HAP-1 (cell line): ENCODE measurements around the gene GPNMB.

ENCODE experiments used
- DNase-seq, 2 experiments: peaks; one replicate each; pipeline ENCODE4 v3.0.0-alpha.2; 2016 to 2020; ENCODE audit warnings: low spot score in 2 of 2
- H3K27me3 ChIP-seq: fragments of 250-450 bp; sonication (Bioruptor Pico); 2 replicates; pipeline ENCODE4 v1.5.1; 2020; ENCODE audit warnings: low read depth, mild to moderate bottlenecking, moderate library complexity
- H3K36me3 ChIP-seq: fragments of 250-450 bp; sonication (Bioruptor Pico); replicated peaks from 2 replicates; pipeline ENCODE4 v1.5.1; 2020; ENCODE audit warnings: mild to moderate bottlenecking
- H3K4me1 ChIP-seq: fragments of 250-450 bp; sonication (Bioruptor Pico); 2 replicates; pipeline ENCODE4 v1.5.1; 2020; ENCODE audit warnings: mild to moderate bottlenecking
- H3K4me3 ChIP-seq: fragments of 250-450 bp; sonication (Bioruptor Pico); 2 replicates; pipeline ENCODE4 v1.5.1; 2020; ENCODE audit warnings: mild to moderate bottlenecking, moderate library complexity
- H3K9me3 ChIP-seq: fragments of 250-450 bp; sonication (Bioruptor Pico); 2 replicates; pipeline ENCODE4 v1.5.1; 2020; ENCODE audit warnings: mild to moderate bottlenecking, moderate library complexity
- in situ Hi-C: fragments of 300-500 bp; cut with MboI; formaldehyde crosslinking; loops from 3 replicates; pipeline ENCODE4 v1.14.3; 2020; ENCODE audit warnings: low sequenced_read_pairs, inconsistent platforms, mixed read lengths

Gene GPNMB

GRCh38 chr7:23239698-23240097, 6.9 kb upstream of the GPNMB start:
- Histone ChIP-seq H3K9me3 (no peaks in the 10 kb centered on the region), H3K4me3 (no peak overlapping the region), H3K27me3 (no peaks in the 10 kb centered on the region), H3K36me3 (no peaks in the 10 kb centered on the region), H3K4me1 (no peaks in the 10 kb centered on the region)
- no peak for DNase-seq
- in situ Hi-C loops, result no loop called here

DNA sequence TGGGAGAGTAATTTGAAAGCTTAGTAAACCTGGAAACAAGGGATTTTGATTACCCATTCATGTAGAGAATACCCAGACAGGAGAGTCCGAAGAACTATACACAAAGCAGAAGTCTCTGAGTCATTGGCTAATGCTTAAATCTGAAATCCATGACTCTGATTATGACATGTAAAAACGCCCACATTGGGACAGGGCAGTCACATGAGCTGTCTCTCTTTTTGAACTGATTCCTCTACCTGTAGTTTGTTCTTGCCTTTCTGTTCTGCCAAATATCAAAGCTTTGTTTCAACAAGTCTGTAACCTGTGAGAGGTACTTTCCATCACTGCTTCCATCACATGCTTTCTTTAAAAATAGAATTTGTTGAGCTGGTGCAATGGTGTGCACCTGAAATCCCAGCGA, 4.3 kb upstream of the GPNMB start:
- no peaks in the 10 kb centered on the region for H3K4me1 ChIP-seq
- DNase-seq, result no peak
- no peaks in the 10 kb centered on the region for H3K9me3 ChIP-seq

DNA sequence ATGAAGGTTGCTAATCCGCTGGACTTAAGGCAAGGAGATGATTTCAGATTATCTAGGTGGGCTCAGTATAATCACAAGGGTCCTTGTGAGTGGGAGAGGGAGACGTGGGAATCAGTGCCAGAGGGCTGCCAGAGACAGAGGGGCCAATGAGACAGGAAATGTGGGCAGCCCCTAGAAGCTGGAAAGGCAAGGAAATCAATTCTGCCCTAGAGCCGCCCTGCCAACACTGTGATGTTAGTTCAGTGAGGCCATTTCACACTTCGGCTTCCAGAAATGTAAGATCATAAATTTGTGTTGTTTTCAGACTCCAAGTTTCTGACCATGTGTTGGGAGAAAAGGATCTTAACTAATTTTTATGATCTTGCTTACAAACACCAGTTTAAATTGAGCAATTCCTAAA, 3.6 kb upstream of the GPNMB start:
- in situ Hi-C loops, result no loop called here
- Histone ChIP-seq H3K36me3 (no peaks in the 10 kb centered on the region), H3K9me3 (no peaks in the 10 kb centered on the region), H3K4me3 (no peak overlapping the region), H3K27me3 (no peaks in the 10 kb centered on the region), H3K4me1 (no peaks in the 10 kb centered on the region)
- DNase-seq, result no peak

More for the DNA sequence above, 4.3 kb upstream of the GPNMB start:
- in situ Hi-C loops, result no loop called here
- Histone ChIP-seq H3K4me3 (no peak overlapping the region), H3K27me3 (no peaks in the 10 kb centered on the region), H3K36me3 (no peaks in the 10 kb centered on the region)

DNA sequence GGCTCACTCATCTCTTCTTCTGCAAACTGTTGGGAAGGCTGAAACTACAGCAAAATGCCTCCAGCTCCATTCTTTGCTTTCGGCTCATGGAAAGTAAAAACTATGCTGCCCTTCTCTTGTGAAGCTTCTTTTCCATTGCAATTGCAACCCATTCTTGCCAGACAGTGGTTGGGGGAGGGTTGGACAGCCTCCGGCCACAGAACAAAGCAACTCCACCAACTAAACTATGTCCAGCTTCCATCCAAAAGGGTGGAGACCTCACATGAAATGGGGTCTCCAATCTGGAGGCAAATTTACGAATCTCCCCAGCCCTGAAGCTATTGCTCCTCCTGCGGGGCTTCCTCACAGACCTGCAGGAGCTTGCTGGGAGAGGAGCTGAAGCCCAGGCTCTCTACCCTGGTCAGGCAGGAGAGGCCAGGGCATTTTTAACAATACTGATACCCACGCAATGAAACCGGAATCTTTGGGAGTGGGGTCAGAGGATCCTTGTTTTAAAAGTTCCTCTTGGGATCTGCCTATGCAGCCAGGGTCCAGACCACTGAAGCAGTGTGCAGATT, 549 bp downstream of the GPNMB start:
- peaks cover 8% of the 10 kb centered on the region for H3K27me3 ChIP-seq
- no peaks in the 10 kb centered on the region for H3K4me1 ChIP-seq
- in situ Hi-C loops, result no loop called here
- DNase-seq, result no peak
- H3K36me3 ChIP-seq, result no peaks in the 10 kb centered on the region
- H3K4me3 ChIP-seq, result no peak overlapping the region
- no peaks in the 10 kb centered on the region for H3K9me3 ChIP-seq

DNA sequence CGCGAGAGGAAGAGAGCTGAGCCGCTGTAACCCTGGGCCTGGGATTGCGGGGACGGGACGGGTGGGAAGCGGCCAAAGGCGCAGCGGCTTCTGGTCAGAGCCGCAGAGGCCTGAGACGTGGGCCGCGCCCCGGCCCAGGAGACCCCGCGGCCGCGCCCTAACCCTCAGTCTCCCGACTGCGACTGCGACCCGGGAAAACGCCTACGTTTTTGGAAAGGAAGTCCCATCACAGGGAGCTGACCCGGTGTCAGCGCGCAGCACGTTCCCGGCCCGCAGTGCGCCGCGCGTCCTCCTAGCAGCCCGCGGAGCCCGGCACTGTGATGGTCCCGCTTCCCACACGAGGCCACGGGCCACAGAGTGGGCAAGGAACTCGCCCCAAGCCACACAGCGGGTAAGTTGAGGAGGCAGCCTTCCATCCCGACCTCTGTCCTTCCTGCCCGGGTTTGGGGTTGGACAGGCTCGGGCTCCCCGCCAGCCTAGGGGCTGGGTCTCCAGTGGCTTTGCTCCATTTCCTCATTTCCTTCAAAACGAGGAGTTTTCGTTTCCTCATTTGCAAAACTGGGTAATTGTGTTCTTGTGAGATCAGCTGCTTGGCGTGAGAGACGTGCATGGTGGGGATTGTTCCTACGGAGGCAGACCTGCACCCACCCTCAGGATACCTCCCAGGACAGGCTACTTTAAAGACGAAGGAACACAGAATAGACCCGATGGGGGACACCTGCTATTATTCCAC, 1.2 kb downstream of the GPNMB start:
- Histone ChIP-seq H3K36me3 (no peaks in the 10 kb centered on the region), H3K4me3 (no peak overlapping the region), H3K9me3 (no peaks in the 10 kb centered on the region; the same call in 1 of the 2 replicates), H3K27me3 (peaks cover 13% of the 10 kb centered on the region), H3K4me1 (no peaks in the 10 kb centered on the region)
- DNase-seq, result no peak
- in situ Hi-C loops, result no loop called here

DNA sequence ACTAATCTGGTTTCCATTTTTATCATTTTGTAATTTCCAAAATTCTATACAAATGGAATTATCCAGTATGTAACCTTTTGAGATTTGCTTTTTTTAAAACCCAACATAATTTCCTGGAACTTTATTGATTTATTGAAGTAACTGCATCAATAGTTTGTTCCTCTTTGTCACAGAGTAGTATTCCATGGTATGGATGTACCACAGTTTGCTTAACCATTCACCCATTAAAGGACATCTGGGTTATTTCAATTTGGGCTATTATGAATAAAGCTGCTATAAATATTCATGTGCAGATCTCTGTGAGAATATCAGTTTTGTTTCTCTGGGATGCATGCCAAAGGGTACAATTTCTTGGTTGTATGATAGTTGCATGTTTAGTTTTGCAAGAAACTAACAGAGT, 2.9 kb downstream of the GPNMB start:
- Histone ChIP-seq H3K4me3 (no peak overlapping the region), H3K36me3 (no peaks in the 10 kb centered on the region), H3K9me3 (no peaks in the 10 kb centered on the region; the same call in 1 of the 2 replicates), H3K27me3 (peaks cover 24% of the 10 kb centered on the region), H3K4me1 (no peaks in the 10 kb centered on the region)
- DNase-seq, result no peak
- in situ Hi-C loops, result no loop called here

DNA sequence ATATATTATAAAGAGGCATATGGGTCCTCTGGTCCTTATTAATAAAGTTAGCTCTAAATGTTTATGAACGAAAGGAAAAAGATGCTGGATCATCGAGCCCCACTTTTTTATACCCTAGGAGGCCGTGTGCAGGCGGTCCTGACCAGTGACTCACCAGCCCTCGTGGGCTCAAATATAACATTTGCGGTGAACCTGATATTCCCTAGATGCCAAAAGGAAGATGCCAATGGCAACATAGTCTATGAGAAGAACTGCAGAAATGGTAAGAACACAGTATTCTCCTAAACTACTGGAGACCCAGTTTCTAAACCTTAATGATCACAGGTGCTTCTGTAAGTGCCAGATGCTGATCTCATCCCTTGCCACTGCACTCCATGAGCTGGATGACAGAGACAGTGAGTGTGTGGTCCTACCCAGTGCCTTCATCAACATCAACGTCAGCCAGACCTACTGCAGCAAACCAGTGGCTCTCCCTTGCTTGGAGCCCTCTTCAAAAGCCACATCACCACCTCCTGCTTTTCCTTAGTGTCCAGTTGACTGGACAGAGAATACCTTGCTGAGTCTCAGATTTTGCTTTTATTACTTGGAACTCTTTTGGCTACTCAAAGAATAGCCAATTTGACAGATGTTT, 7.6 kb downstream of the GPNMB start:
- no peak for DNase-seq
- Histone ChIP-seq H3K4me3 (no peak overlapping the region), H3K36me3 (no peaks in the 10 kb centered on the region), H3K27me3 (peaks cover 24% of the 10 kb centered on the region), H3K9me3 (no peaks in the 10 kb centered on the region; the same call in 1 of the 2 replicates), H3K4me1 (no peaks in the 10 kb centered on the region)
- in situ Hi-C loops, result no loop called here

DNA sequence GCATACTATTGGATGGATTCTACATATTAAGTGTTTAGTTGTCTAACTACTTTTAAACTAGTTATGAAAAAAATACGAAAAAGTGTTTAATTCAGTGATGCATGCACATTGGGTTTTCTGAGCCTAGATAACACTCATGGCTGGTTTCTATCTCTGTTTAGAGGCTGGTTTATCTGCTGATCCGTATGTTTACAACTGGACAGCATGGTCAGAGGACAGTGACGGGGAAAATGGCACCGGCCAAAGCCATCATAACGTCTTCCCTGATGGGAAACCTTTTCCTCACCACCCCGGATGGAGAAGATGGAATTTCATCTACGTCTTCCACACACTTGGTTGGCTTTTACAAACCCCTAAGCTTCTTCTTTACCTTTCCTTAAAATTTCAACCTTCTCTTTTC, 10.2 kb downstream of the GPNMB start:
- Histone ChIP-seq H3K27me3 (peaks cover 18% of the 10 kb centered on the region), H3K4me1 (no peaks in the 10 kb centered on the region), H3K9me3 (no peaks in the 10 kb centered on the region; the same call in 1 of the 2 replicates), H3K4me3 (no peak overlapping the region), H3K36me3 (no peaks in the 10 kb centered on the region)
- no peak for DNase-seq
- in situ Hi-C loops, result no loop called here

DNA sequence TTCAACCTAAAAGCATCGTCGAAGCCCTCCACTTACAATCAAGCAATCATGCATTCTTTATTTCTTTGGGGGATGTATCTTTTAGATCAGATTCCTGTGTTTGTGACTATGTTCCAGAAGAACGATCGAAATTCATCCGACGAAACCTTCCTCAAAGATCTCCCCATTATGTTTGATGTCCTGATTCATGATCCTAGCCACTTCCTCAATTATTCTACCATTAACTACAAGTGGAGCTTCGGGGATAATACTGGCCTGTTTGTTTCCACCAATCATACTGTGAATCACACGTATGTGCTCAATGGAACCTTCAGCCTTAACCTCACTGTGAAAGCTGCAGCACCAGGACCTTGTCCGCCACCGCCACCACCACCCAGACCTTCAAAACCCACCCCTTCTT, 13.8 kb downstream of the GPNMB start:
- no peaks in the 10 kb centered on the region for H3K36me3 ChIP-seq
- in situ Hi-C loops, result no loop called here
- H3K4me3 ChIP-seq, result no peak overlapping the region
- no peaks in the 10 kb centered on the region for H3K9me3 ChIP-seq
- no peaks in the 10 kb centered on the region for H3K27me3 ChIP-seq
- H3K4me1 ChIP-seq, result no peaks in the 10 kb centered on the region
- DNase-seq, result no peak

DNA sequence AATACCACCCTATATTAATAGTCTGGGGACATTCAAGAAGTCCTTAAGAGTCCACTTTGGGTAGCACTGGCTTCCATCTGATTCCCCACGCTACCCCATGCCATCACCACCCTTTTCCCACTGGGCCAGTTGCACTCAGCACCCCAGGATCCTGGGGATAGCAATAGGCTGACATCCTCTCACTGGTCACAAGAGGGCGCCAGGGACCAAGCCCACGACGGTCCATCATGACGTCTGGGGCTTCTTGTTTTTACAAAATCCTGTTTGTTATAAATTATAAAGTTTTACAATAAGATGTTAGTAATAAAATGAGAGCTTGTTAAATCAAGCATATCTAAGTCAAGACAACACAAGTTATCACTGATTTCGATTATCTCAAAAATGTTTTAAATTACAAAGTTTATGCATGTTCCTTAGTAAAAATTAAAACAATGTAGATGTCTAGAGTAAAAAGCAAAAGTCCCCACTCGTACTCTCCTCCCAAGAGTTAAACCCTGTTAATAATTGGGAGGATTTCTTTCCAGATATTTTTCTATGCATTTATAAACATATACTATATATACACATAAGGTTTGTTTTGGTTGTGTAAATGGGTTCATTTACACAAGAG, 15.4 kb downstream of the GPNMB start:
- Histone ChIP-seq H3K27me3 (no peaks in the 10 kb centered on the region), H3K4me3 (no peak overlapping the region), H3K4me1 (no peaks in the 10 kb centered on the region), H3K36me3 (no peaks in the 10 kb centered on the region), H3K9me3 (no peaks in the 10 kb centered on the region)
- DNase-seq, result peak; percentile 46 to 81
- in situ Hi-C loops, result no loop called here

DNA sequence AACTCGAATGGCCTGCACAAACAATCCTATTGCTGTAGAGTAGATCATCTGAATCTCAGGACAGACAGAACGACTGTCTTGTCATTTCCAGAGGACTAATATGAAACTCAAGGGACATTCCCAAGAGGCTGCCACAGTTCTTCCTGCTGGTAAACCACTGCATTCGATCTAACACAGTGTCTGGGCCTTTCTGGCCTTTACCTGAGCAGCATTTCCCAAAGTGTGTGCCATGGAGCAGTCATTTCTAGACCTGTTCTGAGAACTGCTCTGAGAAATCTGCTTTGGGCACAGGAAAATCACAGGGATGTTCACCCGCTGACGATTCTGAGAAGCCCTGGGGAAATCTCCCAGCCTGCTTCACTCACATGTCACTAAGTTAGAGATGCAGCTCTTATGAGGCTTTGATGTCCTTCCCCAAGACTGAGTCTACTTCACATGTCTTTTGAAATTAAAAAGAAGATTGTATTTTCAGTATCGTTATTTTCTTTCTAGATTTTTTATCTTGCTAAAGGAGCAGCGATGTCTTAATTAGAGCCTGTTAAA, 18.4 kb downstream of the GPNMB start:
- in situ Hi-C loops, result no loop called here
- H3K4me3 ChIP-seq, result no peak overlapping the region

DNA sequence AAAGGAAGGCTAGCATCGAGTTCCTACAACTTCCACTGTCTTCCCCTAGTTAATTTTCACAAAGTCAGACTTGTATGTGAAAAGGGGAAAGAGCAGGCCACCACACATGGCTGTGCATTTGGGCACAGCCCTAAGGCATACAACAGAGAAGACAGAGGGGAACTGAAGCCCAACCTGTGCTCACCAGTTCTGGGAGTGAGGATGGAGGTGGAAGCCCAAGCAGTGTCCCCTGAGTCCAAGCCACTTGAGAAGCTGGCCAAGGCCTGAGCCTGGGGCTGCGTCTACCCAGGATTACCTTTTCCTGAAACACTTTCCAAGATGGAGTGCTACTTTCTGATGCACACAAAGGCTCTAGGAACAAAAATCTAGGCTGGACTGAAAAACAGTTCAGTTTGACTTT, 20.3 kb downstream of the GPNMB start:
- Histone ChIP-seq H3K27me3 (no peaks in the 10 kb centered on the region), H3K36me3 (no peaks in the 10 kb centered on the region), H3K4me1 (no peaks in the 10 kb centered on the region), H3K9me3 (no peaks in the 10 kb centered on the region), H3K4me3 (no peak overlapping the region)
- in situ Hi-C loops, result no loop called here
- DNase-seq, result no peak

More for the DNA sequence above, 18.4 kb downstream of the GPNMB start:
- no peak for DNase-seq
- Histone ChIP-seq H3K9me3 (no peaks in the 10 kb centered on the region), H3K27me3 (no peaks in the 10 kb centered on the region), H3K4me1 (no peaks in the 10 kb centered on the region), H3K36me3 (no peaks in the 10 kb centered on the region)

DNA sequence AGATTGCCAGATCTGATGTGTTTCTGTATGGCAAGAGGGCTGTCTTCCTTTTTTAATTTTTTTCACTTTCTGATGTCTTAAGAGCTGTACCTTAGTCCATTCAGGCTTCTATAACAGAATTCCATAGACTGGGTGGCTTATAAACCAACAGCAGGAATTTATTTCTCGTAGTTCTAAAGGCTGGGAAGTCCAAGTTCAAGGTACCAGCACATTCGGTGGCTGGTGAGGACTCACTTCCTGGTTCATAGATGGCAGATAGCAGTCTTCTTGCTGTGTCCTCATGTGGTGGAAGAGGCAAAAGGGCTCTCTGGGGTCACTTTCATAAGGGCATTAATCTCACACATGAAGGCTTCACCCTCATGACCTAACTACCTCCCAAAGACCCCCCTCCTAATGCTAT, 20.8 kb downstream of the GPNMB start:
- H3K27me3 ChIP-seq, result no peaks in the 10 kb centered on the region
- no peak for DNase-seq
- H3K9me3 ChIP-seq, result no peaks in the 10 kb centered on the region
- H3K4me3 ChIP-seq, result no peak overlapping the region
- H3K4me1 ChIP-seq, result no peaks in the 10 kb centered on the region
- in situ Hi-C loops, result no loop called here
- H3K36me3 ChIP-seq, result no peaks in the 10 kb centered on the region

- no peak for DNase-seq
- in situ Hi-C loops, result no loop called here
- no peaks in the 10 kb centered on the region for H3K27me3 ChIP-seq
- H3K36me3 ChIP-seq, result no peaks in the 10 kb centered on the region
- H3K4me1 ChIP-seq, result peaks cover under 1% of the 10 kb centered on the region
- no peak overlapping the region for H3K4me3 ChIP-seq
- no peaks in the 10 kb centered on the region for H3K9me3 ChIP-seq
Measured at GRCh38 chr7:23268167-23268566, 21.6 kb downstream of the GPNMB start.
